Suprapubic skin (tissue), 4 donors: ENCODE data around the gene MYRFL. TPM values are rescaled to one million over a fixed set of nuclear protein-coding genes. Genes with fewer than 3 reads are reported as not detected.

ENCODE experiments used
- DNase-seq, 2 donors: peaks; one replicate each; pipeline ENCODE4 v3.0.0-alpha.2; 2019; ENCODE audit warnings: low spot score in 2 of 2
- H3K27ac ChIP-seq: fragments of 200-600 bp; sonication (generic); one replicate; pipeline ENCODE4 v1.5.1; 2019
- H3K27me3 ChIP-seq: fragments of 200-600 bp; sonication (generic); one replicate; pipeline ENCODE4 v1.5.1; 2019
- H3K36me3 ChIP-seq: fragments of 200-600 bp; sonication (generic); one replicate; pipeline ENCODE4 v1.5.1; 2019
- H3K4me1 ChIP-seq: fragments of 200-600 bp; sonication (generic); one replicate; pipeline ENCODE4 v1.5.1; 2019
- H3K4me3 ChIP-seq: fragments of 200-600 bp; sonication (generic); one replicate; pipeline ENCODE4 v1.5.1; 2019; ENCODE audit warnings: mild to moderate bottlenecking
- H3K9me3 ChIP-seq: fragments of 200-600 bp; sonication (generic); one replicate; pipeline ENCODE4 v1.5.1; 2019
- EP300 ChIP-seq: sonication (generic); formaldehyde crosslinking; IDR thresholded peaks from one replicate; pipeline ENCODE4 v1.6.1; 2017; ENCODE audit warnings: antibody characterized with exemption
- POLR2A ChIP-seq, 2 donors: fragments of 450-650 bp; IDR thresholded peaks; one replicate each; pipeline ENCODE4 v1.6.1; 2017; ENCODE audit warnings: antibody characterized with exemption in 2 of 2, mild to moderate bottlenecking in 2 of 2, moderate library complexity in 2 of 2
- POLR2AphosphoS5 ChIP-seq, 3 donors: sonication (generic); formaldehyde crosslinking; IDR thresholded peaks; one replicate each; pipeline ENCODE4 v1.6.1; 2017; ENCODE audit warnings: antibody characterized with exemption in 3 of 3
- WGBS: methylation state at CpG from one replicate; pipeline ENCODE4 v1.1.5; 2018; 5-methylcytosine and 5-hydroxymethylcytosine counted together
- total RNA-seq, 4 donors: library from RNA; depleted of rRNA; stranded (reverse); fragments of >200 nt; gene quantifications; one replicate each; pipeline ENCODE4 v1.1.0, GENCODE V29; 2016
- TF ChIP-seq, protein P1 (sequence below), 2 donors: fragments of 200-600 bp in 1 of 2; fragments of 450-650 bp in 1 of 2; sonication (generic) in 1 of 2; IDR thresholded peaks; one replicate each; pipeline ENCODE4 v1.5.1; 2016 to 2019; ENCODE audit warnings: antibody characterized with exemption in 2 of 2, mild to moderate bottlenecking in 1 of 2, moderate library complexity in 1 of 2

MYRFL gene
- total RNA-seq, 4 donors from 2014 or later, result 1.2 to 3.2 TPM; not detected in 2

DNA sequence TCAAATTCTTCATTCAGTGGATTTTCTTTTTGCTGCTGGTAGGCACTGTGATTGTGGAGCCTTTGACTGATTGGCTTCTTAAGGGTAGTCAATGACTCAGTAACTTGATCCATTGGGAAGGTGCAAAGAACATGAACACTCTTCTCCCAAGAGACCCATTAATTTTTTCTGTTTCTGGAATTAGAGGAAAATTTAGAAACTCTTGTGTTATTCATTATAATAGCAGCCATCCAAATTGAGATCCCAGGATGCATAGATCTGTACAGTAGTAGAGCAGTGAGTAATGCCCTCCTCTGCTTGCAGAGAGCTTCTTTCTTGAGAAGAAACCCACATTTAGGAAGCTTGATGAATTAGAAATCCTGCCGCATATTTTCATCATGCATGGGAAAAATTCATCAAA lies 63.9 kb downstream of the MYRFL start:
- DNase-seq, result no peak
- 92% methylated on average over 1 of the region's 1 CpG for WGBS
- H3K27me3 ChIP-seq, result no peaks in the 10 kb centered on the region
- TF ChIP-seq POLR2A (IDR thresholded peaks at IDR 0.05), result no peak
- TF ChIP-seq POLR2AphosphoS5 (IDR thresholded peaks at IDR 0.05), result no peak
- no peak for TF ChIP-seq EP300
- no peak overlapping the region for H3K4me3 ChIP-seq
- H3K27ac ChIP-seq, result no peak overlapping the region
- no peaks in the 10 kb centered on the region for H3K36me3 ChIP-seq
- peaks cover 9% of the 10 kb centered on the region for H3K4me1 ChIP-seq
- H3K9me3 ChIP-seq, result no peaks in the 10 kb centered on the region

DNA sequence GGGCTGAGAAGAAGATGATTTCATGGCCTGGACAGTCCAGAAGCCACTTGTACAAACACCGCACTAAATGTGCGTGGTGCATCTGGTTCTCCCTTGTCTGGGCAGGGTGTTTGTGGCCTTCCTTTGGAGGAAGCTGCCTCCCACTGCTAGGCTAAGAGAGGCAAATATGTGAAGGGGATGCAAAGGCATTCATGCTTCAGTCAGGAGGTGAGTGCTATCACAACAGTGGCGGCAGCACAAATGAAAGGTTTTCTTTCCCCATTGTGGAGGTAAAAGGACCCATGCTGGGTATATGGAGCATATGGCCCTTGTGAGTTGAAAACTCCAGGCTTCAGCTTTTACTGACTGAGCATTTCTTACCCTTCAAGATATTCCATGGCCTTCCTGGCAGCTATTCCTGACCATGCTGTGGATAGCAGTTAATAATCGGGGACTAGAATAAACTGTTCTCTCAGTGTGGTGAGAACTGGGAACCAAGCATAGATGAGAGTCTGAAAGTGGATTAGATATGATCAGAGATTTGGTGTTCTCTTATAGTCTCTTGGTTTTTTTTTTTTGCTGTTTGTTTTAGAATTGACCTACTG lies 69.9 kb downstream of the MYRFL start:
- no peak for DNase-seq
- H3K4me1 ChIP-seq, result peaks cover 16% of the 10 kb centered on the region
- TF ChIP-seq EP300 (no peak), POLR2AphosphoS5 (IDR thresholded peaks at IDR 0.05) (no peak), POLR2A (IDR thresholded peaks at IDR 0.05) (no peak)
- TF ChIP-seq, protein P1, sequence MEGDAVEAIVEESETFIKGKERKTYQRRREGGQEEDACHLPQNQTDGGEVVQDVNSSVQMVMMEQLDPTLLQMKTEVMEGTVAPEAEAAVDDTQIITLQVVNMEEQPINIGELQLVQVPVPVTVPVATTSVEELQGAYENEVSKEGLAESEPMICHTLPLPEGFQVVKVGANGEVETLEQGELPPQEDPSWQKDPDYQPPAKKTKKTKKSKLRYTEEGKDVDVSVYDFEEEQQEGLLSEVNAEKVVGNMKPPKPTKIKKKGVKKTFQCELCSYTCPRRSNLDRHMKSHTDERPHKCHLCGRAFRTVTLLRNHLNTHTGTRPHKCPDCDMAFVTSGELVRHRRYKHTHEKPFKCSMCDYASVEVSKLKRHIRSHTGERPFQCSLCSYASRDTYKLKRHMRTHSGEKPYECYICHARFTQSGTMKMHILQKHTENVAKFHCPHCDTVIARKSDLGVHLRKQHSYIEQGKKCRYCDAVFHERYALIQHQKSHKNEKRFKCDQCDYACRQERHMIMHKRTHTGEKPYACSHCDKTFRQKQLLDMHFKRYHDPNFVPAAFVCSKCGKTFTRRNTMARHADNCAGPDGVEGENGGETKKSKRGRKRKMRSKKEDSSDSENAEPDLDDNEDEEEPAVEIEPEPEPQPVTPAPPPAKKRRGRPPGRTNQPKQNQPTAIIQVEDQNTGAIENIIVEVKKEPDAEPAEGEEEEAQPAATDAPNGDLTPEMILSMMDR (IDR thresholded peaks at IDR 0.05), result no peak
- no peak overlapping the region for H3K4me3 ChIP-seq
- H3K36me3 ChIP-seq, result no peaks in the 10 kb centered on the region
- 98% methylated on average over 4 of the region's 4 CpGs for WGBS
- H3K27me3 ChIP-seq, result no peaks in the 10 kb centered on the region
- no peak overlapping the region for H3K27ac ChIP-seq
- no peaks in the 10 kb centered on the region for H3K9me3 ChIP-seq

DNA sequence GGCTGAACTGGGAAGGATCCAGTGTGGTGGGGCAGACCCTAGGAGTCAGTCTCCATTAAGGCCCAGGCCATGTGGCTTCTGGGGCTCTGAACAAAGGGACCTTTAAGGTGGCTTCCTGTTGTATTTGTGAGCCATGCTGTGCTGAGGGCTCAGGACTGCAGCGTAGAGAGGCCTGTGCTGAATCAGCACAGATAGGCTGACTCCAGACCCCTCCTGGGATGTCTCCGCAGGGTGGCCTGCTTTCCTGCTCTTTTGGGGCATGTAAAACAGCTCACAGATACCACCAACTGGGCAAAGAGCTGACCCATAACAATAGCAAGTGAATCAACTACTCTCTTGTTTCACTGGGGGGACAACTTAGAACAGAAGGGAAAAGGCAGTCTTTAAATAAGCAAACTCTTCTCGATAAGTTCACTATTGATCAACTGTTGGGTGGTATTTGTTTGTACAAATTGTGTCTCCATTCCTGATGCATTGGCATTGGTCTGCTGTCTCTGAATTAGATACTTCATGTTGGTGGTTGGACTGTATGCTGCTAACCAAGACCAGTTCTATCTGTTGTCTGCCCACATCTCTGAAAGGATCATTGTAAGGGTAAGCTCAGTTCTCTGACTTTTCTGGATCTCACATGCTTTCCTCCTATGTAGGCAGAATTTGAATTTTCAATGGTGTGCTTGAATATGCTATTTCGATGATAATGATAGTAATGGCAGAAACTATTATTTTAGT lies 71.8 kb downstream of the MYRFL start:
- Histone ChIP-seq H3K4me1 (peaks cover 23% of the 10 kb centered on the region), H3K27ac (no peak overlapping the region), H3K9me3 (no peaks in the 10 kb centered on the region), H3K27me3 (no peaks in the 10 kb centered on the region), H3K4me3 (no peak overlapping the region), H3K36me3 (no peaks in the 10 kb centered on the region)
- DNase-seq, result no peak
- WGBS, result 96% methylated on average over 4 of the region's 4 CpGs
- TF ChIP-seq POLR2A (IDR thresholded peaks at IDR 0.05) (no peak), EP300 (no peak), POLR2AphosphoS5 (IDR thresholded peaks at IDR 0.05) (no peak)
- TF ChIP-seq, protein P1 (IDR thresholded peaks at IDR 0.05), result no peak

DNA sequence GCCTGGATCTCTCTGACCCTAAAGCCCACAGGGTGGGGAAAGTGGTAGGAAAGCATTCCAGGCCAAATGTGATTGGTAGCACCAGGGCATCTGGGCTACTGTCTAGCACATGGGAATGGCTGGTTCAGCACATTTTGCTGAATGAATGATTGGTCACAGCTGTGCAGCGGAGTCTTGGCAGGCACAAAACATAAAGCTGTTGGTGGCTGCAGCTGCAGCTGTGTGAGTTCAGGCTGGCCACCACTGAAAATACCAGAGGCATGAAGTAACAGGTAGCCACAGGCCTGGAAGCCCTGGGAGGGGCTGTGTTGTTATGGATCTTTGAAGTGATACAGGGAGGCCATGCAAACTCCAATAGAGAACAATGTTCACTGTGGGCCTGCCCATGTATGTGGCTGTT lies 72.7 kb downstream of the MYRFL start:
- H3K4me1 ChIP-seq, result peaks cover 23% of the 10 kb centered on the region
- 17% methylated on average over 1 of the region's 1 CpG for WGBS
- H3K36me3 ChIP-seq, result no peaks in the 10 kb centered on the region
- no peaks in the 10 kb centered on the region for H3K27me3 ChIP-seq
- TF ChIP-seq POLR2AphosphoS5 (IDR thresholded peaks at IDR 0.05) (no peak), POLR2A (IDR thresholded peaks at IDR 0.05) (no peak), EP300 (no peak)
- TF ChIP-seq, protein P1 (IDR thresholded peaks at IDR 0.05), result no peak
- no peaks in the 10 kb centered on the region for H3K9me3 ChIP-seq
- H3K27ac ChIP-seq, result no peak overlapping the region
- no peak overlapping the region for H3K4me3 ChIP-seq
- no peak for DNase-seq

DNA sequence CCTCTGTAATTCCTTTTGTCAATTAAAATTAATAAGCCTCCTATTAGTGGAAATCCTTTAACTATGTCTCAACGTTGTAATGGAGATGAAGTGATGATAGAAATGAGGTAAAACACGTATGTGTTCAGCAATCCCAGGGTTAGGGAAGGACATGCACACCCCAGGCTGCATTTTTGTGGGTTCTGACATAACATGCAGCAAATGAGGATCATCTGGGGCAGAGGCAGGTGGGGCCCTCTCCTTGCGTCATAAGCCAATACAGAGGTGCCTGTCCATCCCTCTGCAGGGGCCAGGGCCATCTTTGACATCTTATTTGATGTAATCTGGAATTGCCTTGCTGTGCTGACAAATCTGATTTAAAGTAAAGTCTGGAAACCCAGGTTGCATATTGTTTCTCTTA lies 73.2 kb downstream of the MYRFL start:
- TF ChIP-seq POLR2A (IDR thresholded peaks at IDR 0.05) (no peak), POLR2AphosphoS5 (IDR thresholded peaks at IDR 0.05) (no peak), EP300 (no peak)
- TF ChIP-seq, protein P1 (IDR thresholded peaks at IDR 0.05), result no peak
- Histone ChIP-seq H3K36me3 (no peaks in the 10 kb centered on the region), H3K27me3 (no peaks in the 10 kb centered on the region), H3K9me3 (no peaks in the 10 kb centered on the region), H3K4me1 (peaks cover 23% of the 10 kb centered on the region), H3K4me3 (no peak overlapping the region), H3K27ac (no peak overlapping the region)
- no peak for DNase-seq
- WGBS, result 17% methylated on average over 2 of the region's 3 CpGs
